NCI-H524 treated with DMSO at 0.1 percent for 48 hours (cell line): ENCODE results near the gene SCGN.
A peak's percentile ranks its signal among the peaks of the same experiment; 100 is the strongest.

ENCODE experiments used
- DNase-seq: peaks from one replicate; lab custom pipeline; 2025; lab: John Stamatoyannopoulos, UW

Gene SCGN

GRCh38 chr6:25730907-25731306 is 78.9 kb downstream of the SCGN start:
- DNase-seq: no peak

GRCh38 chr6:25731721-25732120 is 79.7 kb downstream of the SCGN start:
- DNase-seq: no peak

- no peak for DNase-seq
These were observed 80.6 kb downstream of the SCGN start for GRCh38 chr6:25732468-25733198.

- peak; percentile 81 for DNase-seq
These were observed 83.2 kb downstream of the SCGN start for GRCh38 chr6:25735261-25735660.

GRCh38 chr6:25743868-25744267 is 91.9 kb downstream of the SCGN start:
- no peak for DNase-seq

GRCh38 chr6:25745836-25746235 is 93.8 kb downstream of the SCGN start:
- DNase-seq: no peak

- no peak for DNase-seq
These were observed 95.0 kb downstream of the SCGN start for GRCh38 chr6:25746968-25747367.

GRCh38 chr6:25747477-25747876 is 95.5 kb downstream of the SCGN start:
- no peak for DNase-seq

GRCh38 chr6:25748049-25748448 is 96.0 kb downstream of the SCGN start:
- no peak for DNase-seq

GRCh38 chr6:25748601-25749517 is 96.8 kb downstream of the SCGN start:
- peak; percentile 50 for DNase-seq

- no peak for DNase-seq
These were observed 97.8 kb downstream of the SCGN start for GRCh38 chr6:25749837-25750236.

- DNase-seq: no peak
These were observed 98.9 kb downstream of the SCGN start for GRCh38 chr6:25750906-25751305.
